Measurements from ENCODE around the gene SYT6. TPM values are rescaled to one million over a fixed set of nuclear protein-coding genes. Genes with fewer than 3 reads are reported as not detected.

The SYT6 gene
- total RNA-seq, 1 experiment from 2014 or later: not detected

GRCh38 chr1:114081437-114082303 is 72.0 kb downstream of the SYT6 start:
- RAD21 ChIA-PET (ENCODE audit: low non-redundant PET in 1 of 2, low total read pairs in 2 of 2, uncharacterized antibody in 2 of 2, unreplicated experiment in 2 of 2): no interaction called here
- no peak overlapping the region for H2AFZ ChIP-seq (ENCODE audit: low read depth, low read length, poor library complexity, severe bottlenecking)
- H3K4me2 ChIP-seq (ENCODE audit: low read length): no peak overlapping the region
- H4K20me1 ChIP-seq (ENCODE audit: insufficient read depth): no peaks in the 10 kb centered on the region
- H3K36me3 ChIP-seq (ENCODE audit: control insufficient read depth in 1 of 2, insufficient read depth in 2 of 2, low read length in 2 of 2): no peaks in the 10 kb centered on the region
- H3K27ac ChIP-seq (ENCODE audit: low read depth, low read length): no peak overlapping the region
- DNase-seq (ENCODE audit: low read depth, low spot score): no peak
- CTCF ChIA-PET: no interaction called here
- no peaks in the 10 kb centered on the region for H3K79me2 ChIP-seq (ENCODE audit: insufficient read depth, low read length)
- POLR2A ChIA-PET: no interaction called here
- no peaks in the 10 kb centered on the region for H3K4me1 ChIP-seq (ENCODE audit: control insufficient read depth in 1 of 2, insufficient read depth in 2 of 2, low read length in 2 of 2)
- intact Hi-C loops (cut with micrococcal nuclease): no loop called here
- peaks cover 10% of the 10 kb centered on the region; the same call in 1 of the 2 replicates for H3K27me3 ChIP-seq (ENCODE audit: insufficient read depth, low read length)
- H3K4me3 ChIP-seq (replicated peaks in 1 of 2; ENCODE audit: low read depth in 1 of 2, low read length in 2 of 2): no peak overlapping the region
- H3K9me2 ChIP-seq (ENCODE audit: insufficient read depth): no peaks in the 10 kb centered on the region
- ATAC-seq: no peak
- H3K9ac ChIP-seq (ENCODE audit: low read length): no peak overlapping the region
- TF ChIP-seq EZH2 (IDR thresholded peaks at IDR 0.05) (no peak), ATF3 (IDR thresholded peaks at IDR 0.05) (no peak), JUND (IDR thresholded peaks at IDR 0.05) (no peak), ZFX (IDR thresholded peaks at IDR 0.05) (no peak), ZBTB33 (IDR thresholded peaks at IDR 0.05; ENCODE audit: extremely low read depth, insufficient replicate concordance, low read length) (no peak), RAD21 (IDR thresholded peaks at IDR 0.05; ENCODE audit: low read depth) (no peak), SIN3A (IDR thresholded peaks at IDR 0.05; ENCODE audit: low read depth) (no peak), ELF1 (IDR thresholded peaks at IDR 0.05; ENCODE audit: borderline replicate concordance, low read depth) (no peak), REST (IDR thresholded peaks at IDR 0.05; ENCODE audit: low read depth) (no peak), YY1 (IDR thresholded peaks at IDR 0.05; ENCODE audit: extremely low read depth, insufficient replicate concordance, low read depth, low read length) (no peak), FOSL1 (IDR thresholded peaks at IDR 0.05; ENCODE audit: low read depth) (no peak), SP1 (IDR thresholded peaks at IDR 0.05; ENCODE audit: low read depth) (no peak), TCF7L2 (IDR thresholded peaks at IDR 0.05; ENCODE audit: borderline replicate concordance, extremely low read depth, insufficient read depth, insufficient read length) (no peak), CEBPB (IDR thresholded peaks at IDR 0.05; ENCODE audit: low read depth) (no peak)
- no TSS peak for BruUV-seq (replicated peaks)
- H3K9me3 ChIP-seq (ENCODE audit: control insufficient read depth in 1 of 2, insufficient read depth in 1 of 2, low read depth in 1 of 2, low read length in 2 of 2): no peaks in the 10 kb centered on the region
